Amygdala (tissue), 56 donors: ENCODE data around the gene ABCA12.

Experiments used
- DNase-seq, 56 donors: peaks; one replicate each; lab custom pipeline; 2025; lab: John Stamatoyannopoulos, UW

ABCA12 gene

GRCh38 chr2:214995409-214995808 is 143.0 kb downstream of the ABCA12 start:
- DNase-seq: no peak

GRCh38 chr2:214992911-214993310 is 145.5 kb downstream of the ABCA12 start:
- no peak for DNase-seq

GRCh38 chr2:214989187-214989586 is 149.2 kb downstream of the ABCA12 start:
- no peak for DNase-seq

- DNase-seq: no peak
Observed at GRCh38 chr2:214987261-214987660, 151.2 kb downstream of the ABCA12 start.

- no peak for DNase-seq
Observed at GRCh38 chr2:214985619-214986018, 152.8 kb downstream of the ABCA12 start.

GRCh38 chr2:214966420-214966819 is 172.0 kb downstream of the ABCA12 start:
- DNase-seq: no peak

- DNase-seq: no peak
Observed at GRCh38 chr2:214960677-214961076, 177.7 kb downstream of the ABCA12 start.

- DNase-seq: no peak
Observed at GRCh38 chr2:214946949-214947348, 191.5 kb downstream of the ABCA12 start.

GRCh38 chr2:214934006-214934405 is 204.4 kb downstream of the ABCA12 start:
- DNase-seq: no peak

- no peak for DNase-seq
Observed at GRCh38 chr2:214904634-214905033, 233.8 kb downstream of the ABCA12 start.

GRCh38 chr2:214904176-214904575 is 234.2 kb downstream of the ABCA12 start:
- DNase-seq: no peak

GRCh38 chr2:214902286-214902685 is 236.1 kb downstream of the ABCA12 start:
- no peak for DNase-seq

GRCh38 chr2:214899751-214900150 is 238.7 kb downstream of the ABCA12 start:
- no peak for DNase-seq

GRCh38 chr2:214896274-214896673 is 242.2 kb downstream of the ABCA12 start:
- no peak for DNase-seq

- DNase-seq: no peak
Observed at GRCh38 chr2:214895469-214895868, 243.0 kb downstream of the ABCA12 start.

GRCh38 chr2:214889301-214889700 is 249.1 kb downstream of the ABCA12 start:
- no peak for DNase-seq

GRCh38 chr2:214881647-214882202 is 256.7 kb downstream of the ABCA12 start:
- peak in 8 of 56 donors; percentile 0 to 12 (median 2) for DNase-seq
